Upper lobe of right lung (tissue), 1 donor: ENCODE data around the gene L3MBTL3. TPM values are rescaled to one million over a fixed set of nuclear protein-coding genes. Genes with fewer than 3 reads are reported as not detected.

Experiments used
- ATAC-seq: fragments of 200-7000 bp; cut with Tn5 transposase; one replicate; pipeline ENCODE4 v1.9.1; 2020; ENCODE audit warnings: mild to moderate bottlenecking, moderate library complexity
- DNase-seq: peaks from one replicate; pipeline ENCODE4 v3.0.0-alpha.2; 2020
- H3K27ac ChIP-seq: fragments of 200-600 bp; one replicate; pipeline ENCODE4 v1.8.0; 2022
- H3K27me3 ChIP-seq: fragments of 200-600 bp; one replicate; pipeline ENCODE4 v1.8.0; 2022; ENCODE audit warnings: mild to moderate bottlenecking
- H3K36me3 ChIP-seq: fragments of 200-600 bp; one replicate; pipeline ENCODE4 v1.8.0; 2022
- H3K4me1 ChIP-seq: fragments of 200-600 bp; one replicate; pipeline ENCODE4 v1.8.0; 2022
- H3K4me3 ChIP-seq: fragments of 200-600 bp; one replicate; pipeline ENCODE4 v1.8.0; 2022; ENCODE audit warnings: mild to moderate bottlenecking
- H3K9me3 ChIP-seq: fragments of 200-600 bp; one replicate; pipeline ENCODE4 v1.8.0; 2022
- CTCF ChIP-seq: fragments of 200-600 bp; IDR thresholded peaks from one replicate; pipeline ENCODE4 v1.8.0; 2022; ENCODE audit warnings: antibody characterized with exemption
- intact Hi-C: fragments of 100-400 bp; cut with DNase I; formaldehyde crosslinking; loops from one replicate; pipeline ENCODE4 v1.11.0; 2022
- total RNA-seq: library from RNA; stranded (reverse); fragmentation: NEBNext Ultra II Directional; extraction: Animal tissue kit (Norgen Biotek cat#: 25700); gene quantifications from one replicate; pipeline ENCODE4 v1.2.1, GENCODE V29; 2021
- donor health status: DM: no; HTN: yes; CAD: no; lungs with severe emphysema.

L3MBTL3 gene
- total RNA-seq, 1 donor from 2014 or later: 6.3 TPM

DNA sequence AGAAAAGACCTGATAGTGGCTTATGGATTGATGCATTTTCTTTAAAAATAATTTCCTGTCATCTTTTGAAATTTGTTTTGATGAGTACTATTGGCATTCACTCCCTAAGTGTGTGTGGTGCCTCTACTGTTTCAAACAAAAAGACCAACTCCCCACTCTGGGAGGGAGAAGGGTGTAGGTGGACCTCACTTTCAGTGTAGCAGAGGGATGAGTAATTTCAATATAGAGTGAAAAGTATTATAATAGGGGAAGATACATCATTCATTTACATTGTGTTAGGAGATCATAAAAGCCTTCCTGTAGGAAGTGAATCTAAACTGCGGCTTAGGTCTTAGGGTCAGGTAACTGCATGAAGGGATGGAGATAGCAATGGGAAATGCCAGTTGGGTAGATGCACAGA, 158.0 kb downstream of the L3MBTL3 start:
- no peak for TF ChIP-seq CTCF
- Histone ChIP-seq H3K27me3 (no peaks in the 10 kb centered on the region), H3K4me1 (no peaks in the 10 kb centered on the region), H3K27ac (no peak overlapping the region), H3K36me3 (no peaks in the 10 kb centered on the region), H3K9me3 (no peaks in the 10 kb centered on the region), H3K4me3 (no peak overlapping the region)
- no peak for ATAC-seq
- intact Hi-C loops: no loop called here
- DNase-seq: no peak

GRCh38 chr6:130178692-130179091, 160.3 kb downstream of the L3MBTL3 start:
- H3K36me3 ChIP-seq: no peaks in the 10 kb centered on the region
- DNase-seq: no peak
- H3K4me3 ChIP-seq: no peak overlapping the region
- no peaks in the 10 kb centered on the region for H3K9me3 ChIP-seq
- ATAC-seq: peak; percentile 82
- H3K27me3 ChIP-seq: no peaks in the 10 kb centered on the region
- no peak for TF ChIP-seq CTCF
- intact Hi-C loops: no loop called here
- H3K27ac ChIP-seq: no peak overlapping the region
- no peaks in the 10 kb centered on the region for H3K4me1 ChIP-seq

GRCh38 chr6:130182466-130182865, 164.1 kb downstream of the L3MBTL3 start:
- H3K27ac ChIP-seq: no peak overlapping the region
- TF ChIP-seq CTCF: no peak
- ATAC-seq (no peak), DNase-seq (no peak)
- no peaks in the 10 kb centered on the region for H3K27me3 ChIP-seq
- H3K4me1 ChIP-seq: no peaks in the 10 kb centered on the region
- no peak overlapping the region for H3K4me3 ChIP-seq
- intact Hi-C loops: no loop called here
- no peaks in the 10 kb centered on the region for H3K36me3 ChIP-seq
- no peaks in the 10 kb centered on the region for H3K9me3 ChIP-seq

DNA sequence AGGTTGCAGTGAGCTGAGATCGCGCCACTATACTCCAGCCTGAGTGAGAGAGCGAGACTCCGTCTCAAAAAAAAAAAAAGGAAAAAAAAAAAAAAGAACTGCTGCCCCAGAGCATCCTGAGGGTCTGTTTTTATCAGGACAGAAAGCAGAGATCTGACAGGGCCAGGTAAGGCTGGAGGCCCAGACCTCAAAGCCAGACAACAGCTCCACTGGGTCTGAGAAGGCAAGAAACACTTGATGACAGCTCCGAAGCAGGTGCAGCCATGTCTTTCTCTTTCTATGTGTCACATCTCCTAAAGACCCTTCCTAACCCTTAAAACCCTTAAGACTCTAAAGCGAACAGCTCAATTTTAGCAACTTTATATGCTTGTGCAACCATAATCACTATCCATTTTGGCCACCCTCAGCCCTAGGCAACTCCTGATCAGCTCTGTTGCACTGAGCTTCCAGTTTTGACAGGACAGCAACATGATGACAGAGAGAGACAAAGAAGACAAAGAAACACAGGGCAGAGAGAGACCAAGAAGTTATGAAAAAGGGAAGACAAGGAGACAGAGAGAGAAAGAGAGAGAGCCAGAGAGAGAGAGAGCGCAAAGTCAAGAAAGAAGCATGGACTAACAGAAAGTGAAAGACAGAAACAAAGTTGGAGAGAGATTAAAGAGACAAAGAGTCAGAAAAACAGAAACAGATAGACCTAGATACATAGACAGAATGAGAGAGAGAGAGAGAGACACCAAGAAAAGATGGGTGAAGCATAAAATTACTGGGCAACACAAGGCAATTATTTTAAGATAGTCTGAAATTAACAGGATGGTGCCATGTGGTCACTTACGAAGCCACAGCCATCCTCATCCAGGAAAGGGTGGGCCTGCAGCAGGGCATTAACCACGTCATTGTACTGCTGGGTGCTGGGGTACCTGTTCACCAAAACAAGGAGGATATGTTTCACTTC, 165.2 kb downstream of the L3MBTL3 start:
- intact Hi-C loops: no loop called here
- H3K27ac ChIP-seq: no peak overlapping the region
- no peak for DNase-seq

DNA sequence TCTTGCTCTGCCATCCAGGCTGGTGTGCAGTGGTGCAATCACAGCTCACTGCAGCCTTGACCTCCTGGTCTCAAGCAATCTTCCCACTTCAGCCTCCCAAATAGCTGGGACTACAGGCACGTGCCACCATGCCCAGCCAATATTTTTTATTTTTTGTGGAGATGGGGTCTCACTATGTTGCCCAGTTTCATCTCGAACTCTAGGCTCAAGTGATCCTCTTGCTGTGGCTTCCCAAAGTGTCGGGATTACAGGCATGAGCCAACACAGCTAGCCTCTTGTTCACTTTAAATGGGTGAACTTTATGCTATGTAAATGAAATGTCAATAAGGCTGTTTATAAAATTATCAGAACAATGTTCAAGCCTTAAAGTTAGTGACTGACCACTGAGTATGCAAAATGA, 167.3 kb downstream of the L3MBTL3 start:
- Histone ChIP-seq H3K27ac (no peak overlapping the region), H3K4me3 (no peak overlapping the region), H3K36me3 (no peaks in the 10 kb centered on the region), H3K27me3 (no peaks in the 10 kb centered on the region), H3K9me3 (no peaks in the 10 kb centered on the region), H3K4me1 (no peaks in the 10 kb centered on the region)
- DNase-seq (no peak), ATAC-seq (no peak)
- TF ChIP-seq CTCF: no peak
- intact Hi-C loops: no loop called here

More for the DNA sequence above, 165.2 kb downstream of the L3MBTL3 start:
- no peak for ATAC-seq
- no peaks in the 10 kb centered on the region for H3K36me3 ChIP-seq
- no peak for TF ChIP-seq CTCF
- H3K4me3 ChIP-seq: no peak overlapping the region
- no peaks in the 10 kb centered on the region for H3K9me3 ChIP-seq
- no peaks in the 10 kb centered on the region for H3K27me3 ChIP-seq
- no peaks in the 10 kb centered on the region for H3K4me1 ChIP-seq
